ENCODE data around the gene PRX.
"Not testable (repeated sequence)": the region's sequence is repeated elsewhere in the genome, so short reads cannot be mapped to it uniquely, and the experiment has no call there.

The PRX gene

GRCh38 chr19:40389404-40390083, 23.6 kb downstream of the PRX start:
- no peak for DNase-seq

- no peak for DNase-seq
Observed at GRCh38 chr19:40388481-40388880, 24.7 kb downstream of the PRX start.

GRCh38 chr19:40387155-40387554, 26.0 kb downstream of the PRX start:
- no peak for DNase-seq

GRCh38 chr19:40383668-40384248, 29.4 kb downstream of the PRX start:
- no peak for DNase-seq

GRCh38 chr19:40381321-40381720, 31.9 kb downstream of the PRX start:
- DNase-seq, result no peak

- no peak for DNase-seq
Observed at GRCh38 chr19:40380199-40381037, 32.8 kb downstream of the PRX start.

- DNase-seq, result no peak
Observed at GRCh38 chr19:40379446-40380198, 33.6 kb downstream of the PRX start.

GRCh38 chr19:40378509-40378908, 34.7 kb downstream of the PRX start:
- no peak for DNase-seq

- no peak for DNase-seq
Observed at GRCh38 chr19:40377876-40378385, 35.2 kb downstream of the PRX start.

GRCh38 chr19:40376286-40376862, 36.8 kb downstream of the PRX start:
- DNase-seq, result no peak

- DNase-seq, result no peak
Observed at GRCh38 chr19:40374084-40374483, 39.1 kb downstream of the PRX start.

- no peak for DNase-seq
Observed at GRCh38 chr19:40371802-40372122, 41.4 kb downstream of the PRX start.

- DNase-seq, result no peak
Observed at GRCh38 chr19:40370997-40371801, 42.0 kb downstream of the PRX start.

GRCh38 chr19:40370253-40370652, 42.9 kb downstream of the PRX start:
- not testable (repeated sequence) for DNase-seq

GRCh38 chr19:40369797-40370196, 43.4 kb downstream of the PRX start:
- no peak for DNase-seq

GRCh38 chr19:40367577-40368434, 45.4 kb downstream of the PRX start:
- no peak for DNase-seq

GRCh38 chr19:40366697-40367561, 46.2 kb downstream of the PRX start:
- no peak for DNase-seq

- DNase-seq, result peak; percentile 41
Observed at GRCh38 chr19:40365613-40366401, 47.4 kb downstream of the PRX start.

GRCh38 chr19:40365010-40365409, 48.2 kb downstream of the PRX start:
- no peak for DNase-seq
